ENCODE measurements around the gene SLX1A. TPM values are rescaled to one million over a fixed set of nuclear protein-coding genes. Genes with fewer than 3 reads are reported as not detected.

Gene SLX1A
- total RNA-seq, 4 donors from 2014 or later, result 12.9 to 27.1 (median 23.1) TPM

DNA sequence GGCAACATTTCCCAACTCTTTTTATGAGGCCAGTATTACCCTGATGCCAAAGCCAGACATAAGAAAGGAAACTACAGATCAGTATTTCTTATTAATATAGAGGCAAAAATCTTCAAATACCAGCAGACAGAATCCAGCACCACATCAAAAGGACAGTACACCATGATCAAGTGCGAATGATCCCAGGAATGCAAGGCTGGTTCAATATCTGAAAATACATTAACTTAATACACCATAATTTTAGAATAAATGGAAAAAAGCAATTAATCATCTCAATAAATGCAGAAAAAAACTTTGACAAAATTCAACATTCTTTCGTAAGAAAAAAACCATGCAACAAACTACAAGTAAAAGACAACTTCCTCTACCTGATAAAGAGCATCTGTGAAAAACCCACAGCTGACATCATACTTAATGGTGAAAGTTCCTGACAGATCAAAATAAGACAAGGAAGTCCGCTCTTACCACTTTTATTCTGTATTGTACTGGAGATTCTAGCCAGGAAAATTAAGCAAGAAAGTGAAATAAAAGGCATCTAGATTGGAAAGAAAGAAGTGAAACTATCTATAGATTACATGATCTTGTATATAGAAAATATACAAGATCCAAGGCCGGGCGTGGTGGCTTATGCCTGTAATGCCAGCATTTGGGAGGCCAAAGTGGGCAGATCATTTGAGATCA is 44.3 kb upstream of the SLX1A start:
- 79% methylated on average over 5 of the region's 5 CpGs for WGBS
- intact Hi-C loops (cut with DNase I), result loop anchor here (10.0 kb wide), 1 partner anchor 335 kb away; no protein-coding TSS in a partner anchor
- H3K4me3 ChIP-seq, result no peak overlapping the region

DNA sequence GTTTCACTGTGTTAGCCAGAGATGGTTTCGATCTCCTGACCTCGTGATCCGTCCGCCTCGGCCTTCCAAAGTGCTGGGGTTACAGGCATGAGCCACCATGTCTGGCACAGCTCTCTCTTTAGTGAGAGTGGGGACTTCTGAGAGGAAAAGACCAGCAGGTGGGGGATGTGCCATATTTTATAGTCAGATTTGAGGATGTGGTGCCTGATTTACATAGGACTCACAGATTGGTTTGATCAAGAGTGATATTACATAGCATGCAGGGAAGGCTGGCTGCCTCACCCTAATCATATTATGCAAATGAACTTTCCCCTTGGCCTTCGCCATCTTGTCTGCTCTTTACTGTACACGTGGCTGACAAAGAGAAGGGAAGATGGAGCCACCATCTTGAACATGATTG is 42.6 kb upstream of the SLX1A start:
- Histone ChIP-seq H3K27ac (replicated peaks in 1 of 4) (no peak overlapping the region), H3K36me3 (no peaks in the 10 kb centered on the region), H3K4me1 (no peaks in the 10 kb centered on the region), H3K27me3 (no peaks in the 10 kb centered on the region), H3K4me3 (no peak overlapping the region), H3K9me3 (peaks cover 0 to 17% (median 3%) of the 10 kb centered on the region in 4 donors)
- TF ChIP-seq POLR2A (IDR thresholded peaks at IDR 0.05; ENCODE audit: low read depth), result no peak
- TF ChIP-seq, protein P1, sequence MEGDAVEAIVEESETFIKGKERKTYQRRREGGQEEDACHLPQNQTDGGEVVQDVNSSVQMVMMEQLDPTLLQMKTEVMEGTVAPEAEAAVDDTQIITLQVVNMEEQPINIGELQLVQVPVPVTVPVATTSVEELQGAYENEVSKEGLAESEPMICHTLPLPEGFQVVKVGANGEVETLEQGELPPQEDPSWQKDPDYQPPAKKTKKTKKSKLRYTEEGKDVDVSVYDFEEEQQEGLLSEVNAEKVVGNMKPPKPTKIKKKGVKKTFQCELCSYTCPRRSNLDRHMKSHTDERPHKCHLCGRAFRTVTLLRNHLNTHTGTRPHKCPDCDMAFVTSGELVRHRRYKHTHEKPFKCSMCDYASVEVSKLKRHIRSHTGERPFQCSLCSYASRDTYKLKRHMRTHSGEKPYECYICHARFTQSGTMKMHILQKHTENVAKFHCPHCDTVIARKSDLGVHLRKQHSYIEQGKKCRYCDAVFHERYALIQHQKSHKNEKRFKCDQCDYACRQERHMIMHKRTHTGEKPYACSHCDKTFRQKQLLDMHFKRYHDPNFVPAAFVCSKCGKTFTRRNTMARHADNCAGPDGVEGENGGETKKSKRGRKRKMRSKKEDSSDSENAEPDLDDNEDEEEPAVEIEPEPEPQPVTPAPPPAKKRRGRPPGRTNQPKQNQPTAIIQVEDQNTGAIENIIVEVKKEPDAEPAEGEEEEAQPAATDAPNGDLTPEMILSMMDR (IDR thresholded peaks at IDR 0.05), result no peak
- no peak for TF ChIP-seq POLR2AphosphoS5 (IDR thresholded peaks at IDR 0.05)
- no peak for TF ChIP-seq EP300 (IDR thresholded peaks at IDR 0.05)
- WGBS, result 91% methylated on average over 7 of the region's 7 CpGs
- intact Hi-C loops (cut with DNase I), result no loop called here
- no peak for DNase-seq (ENCODE audit: extremely low spot score)

More for the DNA sequence above, 44.3 kb upstream of the SLX1A start:
- peaks cover 0 to 17% (median 3%) of the 10 kb centered on the region in 4 donors for H3K9me3 ChIP-seq
- TF ChIP-seq POLR2A (IDR thresholded peaks at IDR 0.05; ENCODE audit: low read depth), result no peak
- no peak overlapping the region for H3K27ac ChIP-seq (replicated peaks in 1 of 4)
- H3K27me3 ChIP-seq, result no peaks in the 10 kb centered on the region
- no peaks in the 10 kb centered on the region for H3K36me3 ChIP-seq
- DNase-seq (ENCODE audit: extremely low spot score), result no peak
- no peaks in the 10 kb centered on the region for H3K4me1 ChIP-seq

DNA sequence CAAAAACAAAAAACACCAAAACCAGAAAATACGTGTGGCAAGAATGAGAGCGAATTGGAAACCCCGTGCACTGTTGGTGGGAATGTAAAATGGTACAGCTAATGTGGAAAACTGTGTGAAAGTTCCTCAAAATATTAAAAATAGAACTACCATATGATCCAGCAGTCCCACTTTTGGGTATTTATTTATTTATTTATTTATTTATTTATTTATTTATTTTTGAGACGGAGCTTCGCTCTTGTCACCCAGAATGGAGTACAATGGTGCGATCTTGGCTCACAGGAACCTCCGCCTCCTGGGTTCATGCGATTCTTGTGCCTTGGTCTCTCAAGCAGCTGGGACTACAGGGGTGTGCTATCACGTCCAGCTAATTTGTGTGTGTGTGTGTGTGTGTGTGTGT is 41.2 kb upstream of the SLX1A start:
- intact Hi-C loops (cut with DNase I), result no loop called here
- Histone ChIP-seq H3K27ac (replicated peaks in 1 of 4) (no peak overlapping the region), H3K4me3 (no peak overlapping the region), H3K27me3 (no peaks in the 10 kb centered on the region), H3K9me3 (peaks cover 0 to 17% (median 3%) of the 10 kb centered on the region in 4 donors), H3K4me1 (no peaks in the 10 kb centered on the region), H3K36me3 (no peaks in the 10 kb centered on the region)
- DNase-seq (ENCODE audit: extremely low spot score), result no peak
- TF ChIP-seq, protein P1 (IDR thresholded peaks at IDR 0.05), result no peak
- TF ChIP-seq POLR2AphosphoS5 (IDR thresholded peaks at IDR 0.05) (no peak), EP300 (IDR thresholded peaks at IDR 0.05) (no peak), POLR2A (IDR thresholded peaks at IDR 0.05; ENCODE audit: low read depth) (no peak)
- WGBS, result 93% methylated on average over 9 of the region's 9 CpGs

DNA sequence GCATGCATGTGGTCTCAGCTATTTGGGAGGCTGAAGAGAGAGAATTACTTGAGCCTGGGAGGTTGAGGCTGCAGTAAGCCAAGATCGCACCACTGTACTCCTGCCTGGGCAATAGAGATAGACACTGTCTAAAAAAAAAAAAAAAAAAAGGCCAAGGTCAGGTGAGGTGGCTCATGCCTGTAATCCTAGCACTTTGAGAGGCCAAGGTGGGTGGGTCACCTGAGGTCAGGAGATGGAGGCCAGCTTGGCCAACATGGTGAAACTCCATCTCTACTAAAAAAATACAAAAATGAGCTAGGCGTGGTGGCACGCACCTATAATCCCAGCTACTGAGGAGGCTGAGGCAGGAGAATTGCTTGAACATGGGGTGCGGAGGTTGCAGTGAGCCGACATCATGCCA is 38.5 kb upstream of the SLX1A start:
- intact Hi-C loops (cut with DNase I), result no loop called here
- no peak for TF ChIP-seq POLR2AphosphoS5 (IDR thresholded peaks at IDR 0.05)
- TF ChIP-seq, protein P1 (IDR thresholded peaks at IDR 0.05), result no peak
- TF ChIP-seq EP300 (IDR thresholded peaks at IDR 0.05), result no peak
- TF ChIP-seq POLR2A (IDR thresholded peaks at IDR 0.05; ENCODE audit: low read depth), result no peak
- Histone ChIP-seq H3K27me3 (no peaks in the 10 kb centered on the region), H3K27ac (replicated peaks in 1 of 4) (no peak overlapping the region), H3K36me3 (no peaks in the 10 kb centered on the region), H3K4me1 (no peaks in the 10 kb centered on the region), H3K4me3 (no peak overlapping the region), H3K9me3 (peaks cover 0 to under 1% (median 0%) of the 10 kb centered on the region in 4 donors)
- DNase-seq (ENCODE audit: extremely low spot score), result no peak
- WGBS, result 96% methylated on average over 5 of the region's 5 CpGs

DNA sequence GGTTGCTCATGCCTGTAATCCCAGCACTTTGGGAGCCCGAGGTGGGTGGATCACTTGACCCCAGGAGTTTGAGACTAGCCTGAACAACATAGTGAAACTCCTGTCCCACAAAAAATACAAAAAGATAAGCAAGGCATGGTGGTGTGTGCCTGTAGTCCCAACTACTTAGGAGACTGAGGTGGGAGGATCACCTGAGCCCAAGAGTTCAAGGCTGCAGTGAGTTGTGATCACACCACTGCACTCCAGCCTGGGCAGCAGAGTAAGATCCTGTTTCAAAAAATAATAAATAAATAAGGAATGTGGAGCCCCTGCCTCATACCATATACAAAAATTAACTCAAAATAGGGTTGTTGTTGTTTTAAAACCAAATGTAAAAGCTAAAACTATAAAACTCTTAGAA is 36.5 kb upstream of the SLX1A start:
- H3K27me3 ChIP-seq, result no peaks in the 10 kb centered on the region
- H3K9me3 ChIP-seq, result no peaks in the 10 kb centered on the region
- no peaks in the 10 kb centered on the region for H3K4me1 ChIP-seq
- 74% methylated on average over 1 of the region's 1 CpG for WGBS
- TF ChIP-seq EP300 (IDR thresholded peaks at IDR 0.05), result no peak
- TF ChIP-seq POLR2AphosphoS5 (IDR thresholded peaks at IDR 0.05), result no peak
- TF ChIP-seq POLR2A (IDR thresholded peaks at IDR 0.05; ENCODE audit: low read depth), result no peak
- TF ChIP-seq, protein P1 (IDR thresholded peaks at IDR 0.05), result no peak
- H3K36me3 ChIP-seq, result no peaks in the 10 kb centered on the region
- no peak overlapping the region for H3K27ac ChIP-seq (replicated peaks in 1 of 4)
- DNase-seq (ENCODE audit: extremely low spot score), result no peak
- H3K4me3 ChIP-seq, result no peak overlapping the region
- intact Hi-C loops (cut with DNase I), result no loop called here
